AG04449 (cell line): ENCODE results near the gene GNA15.

Source experiments
- CTCF ChIA-PET: fragments of 350-600 bp; formaldehyde crosslinking; extraction: SDS; loops from one replicate; lab custom pipeline; 2021; ENCODE audit warnings: antibody characterized with exemption; lab: Yijun Ruan, JAX
- POLR2A ChIA-PET: fragments of 400-600, 350-600 bp; formaldehyde crosslinking; extraction: SDS; loops from one replicate; lab custom pipeline; 2020; ENCODE audit warnings: antibody characterized with exemption, inconsistent platforms; lab: Yijun Ruan, JAX
- DNase-seq: peaks from one replicate; pipeline ENCODE4 v3.0.0-alpha.2; 2010; ENCODE audit warnings: low read depth, low spot score
- H3K4me3 ChIP-seq: 2 replicates; pipeline ENCODE4 v1.5.1; 2011; ENCODE audit warnings: low read depth, mild to moderate bottlenecking, control low read depth, low read length
- CTCF ChIP-seq: IDR thresholded peaks from one replicate; pipeline ENCODE4 v1.5.1; 2011; ENCODE audit warnings: mild to moderate bottlenecking, moderate library complexity, low read length, control low read depth, inconsistent platforms; ENCODE audit not compliant: insufficient read depth; ENCODE audit errors: missing control alignments

The GNA15 gene

GRCh38 chr19:3115411-3115810 is 20.4 kb upstream of the GNA15 start:
- no peak for TF ChIP-seq CTCF
- POLR2A ChIA-PET = no interaction called here
- DNase-seq = no peak
- CTCF ChIA-PET = interaction anchor here (0.8 to 3.2 kb wide), 3 partner anchors 11 to 40 kb away, joined by 3 to 16 read pairs (median 11); no protein-coding TSS in a partner anchor
- H3K4me3 ChIP-seq = no peak overlapping the region

- no peak for TF ChIP-seq CTCF
- CTCF ChIA-PET = interaction anchor here (1.0 to 3.2 kb wide), 3 partner anchors 10 to 158 kb away, joined by 3 to 16 read pairs (median 11); no protein-coding TSS in a partner anchor
- POLR2A ChIA-PET = no interaction called here
- DNase-seq = no peak
- H3K4me3 ChIP-seq = no peak overlapping the region
Observed at GRCh38 chr19:3115916-3116602, 19.8 kb upstream of the GNA15 start.

GRCh38 chr19:3116621-3117020 is 19.2 kb upstream of the GNA15 start:
- ChIA-PET POLR2A (no interaction called here), CTCF (interaction anchor here (0.9 to 3.2 kb wide), 6 partner anchors 10 to 159 kb away, joined by 3 to 16 read pairs (median 5); no protein-coding TSS in a partner anchor)
- no peak for TF ChIP-seq CTCF
- no peak for DNase-seq
- no peak overlapping the region for H3K4me3 ChIP-seq

- TF ChIP-seq CTCF = no peak
- no peak overlapping the region for H3K4me3 ChIP-seq
- no peak for DNase-seq
- POLR2A ChIA-PET = no interaction called here
- CTCF ChIA-PET = interaction anchor here (1.0 to 3.2 kb wide), 4 partner anchors 8 to 14 kb away, joined by 4 to 16 read pairs (median 6); no protein-coding TSS in a partner anchor
Observed at GRCh38 chr19:3117716-3118115, 18.1 kb upstream of the GNA15 start.

GRCh38 chr19:3118232-3119070 is 17.4 kb upstream of the GNA15 start:
- POLR2A ChIA-PET = no interaction called here
- no peak for DNase-seq
- no peak overlapping the region for H3K4me3 ChIP-seq
- TF ChIP-seq CTCF = no peak
- CTCF ChIA-PET = interaction anchor here (0.7 to 3.2 kb wide), 3 partner anchors 8 to 43 kb away, joined by 3 to 16 read pairs (median 5); no protein-coding TSS in a partner anchor
